Bronchial epithelial cell (primary cell): ENCODE measurements around the gene ZNF768. TPM values are rescaled to one million over a fixed set of nuclear protein-coding genes. Genes with fewer than 3 reads are reported as not detected.
A peak's percentile ranks its signal among the peaks of the same experiment; 100 is the strongest.

Source experiments
- DNase-seq: peaks from one replicate; pipeline ENCODE4 v3.0.0-alpha.2; 2010; ENCODE audit warnings: low read depth
- FAIRE-seq: peaks from 2 replicates; lab custom pipeline; 2011; peaks lifted over from hg19 to GRCh38; lab: Jason Lieb, UNC
- H3K27me3 ChIP-seq: 2 replicates; pipeline ENCODE4 v1.5.1; 2011; ENCODE audit warnings: low read length; ENCODE audit not compliant: control insufficient read depth, insufficient read depth
- H3K36me3 ChIP-seq: 2 replicates; pipeline ENCODE4 v1.5.1; 2011; ENCODE audit warnings: low read length; ENCODE audit not compliant: control insufficient read depth, insufficient read depth
- H3K4me3 ChIP-seq: 2 replicates; pipeline ENCODE4 v1.5.1; 2011; ENCODE audit warnings: mild to moderate bottlenecking, low read depth, low read length, control low read depth
- CTCF ChIP-seq: IDR thresholded peaks from 2 replicates; pipeline ENCODE4 v1.5.1; 2011; ENCODE audit warnings: mild to moderate bottlenecking, moderate library complexity, low read length, control low read depth, inconsistent platforms; ENCODE audit not compliant: insufficient read depth, severe bottlenecking
- total RNA-seq: library from RNA; depleted of rRNA; stranded (reverse); fragments of >200 nt; gene quantifications from 2 replicates; pipeline ENCODE4 v1.2.1, GENCODE V29; 2014

Gene ZNF768
- total RNA-seq, 1 donor from 2014 or later = 19.7 TPM

- FAIRE-seq = no peak
Observed at GRCh38 chr16:30558789-30559377, 32.5 kb upstream of the ZNF768 start.

GRCh38 chr16:30557957-30558788 is 31.8 kb upstream of the ZNF768 start, which contains the start of gene ZNF764:
TSS of gene ZNF764 (minus strand) at chr16:30558374. CDS start at chr16:30558182, 192 bp downstream.
- Histone ChIP-seq H3K36me3 (peaks cover 5% of the 10 kb centered on the region), H3K4me3 (peak within 1 kb of the TSS; percentile 82), H3K27me3 (no peaks in the 10 kb centered on the region)
- DNase-seq (peak; percentile 93), FAIRE-seq (no peak)
- no peak for TF ChIP-seq CTCF

More at GRCh38 chr16:30558789-30559377, 32.5 kb upstream of the ZNF768 start:
- H3K27me3 ChIP-seq = no peaks in the 10 kb centered on the region
- peaks cover 5% of the 10 kb centered on the region for H3K36me3 ChIP-seq
- H3K4me3 ChIP-seq = peak overlapping the region; percentile 20
- TF ChIP-seq CTCF = no peak
- DNase-seq = no peak

- no peaks in the 10 kb centered on the region for H3K27me3 ChIP-seq
- FAIRE-seq (no peak), DNase-seq (no peak)
- no peak for TF ChIP-seq CTCF
- peak overlapping the region; percentile 82 for H3K4me3 ChIP-seq
- H3K36me3 ChIP-seq = peaks cover 5% of the 10 kb centered on the region
Observed at GRCh38 chr16:30557707-30557956, 31.3 kb upstream of the ZNF768 start.

GRCh38 chr16:30556125-30556473 is 29.7 kb upstream of the ZNF768 start:
- H3K4me3 ChIP-seq = no peak overlapping the region
- FAIRE-seq (no peak), DNase-seq (no peak)
- peaks cover 5% of the 10 kb centered on the region for H3K36me3 ChIP-seq
- TF ChIP-seq CTCF = no peak
- H3K27me3 ChIP-seq = no peaks in the 10 kb centered on the region

- DNase-seq (no peak), FAIRE-seq (no peak)
- Histone ChIP-seq H3K4me3 (no peak overlapping the region), H3K27me3 (no peaks in the 10 kb centered on the region), H3K36me3 (peaks cover 5% of the 10 kb centered on the region)
- TF ChIP-seq CTCF = no peak
Observed at GRCh38 chr16:30555315-30556124, 29.2 kb upstream of the ZNF768 start.
